Neural crest cell (in vitro differentiated cells): ENCODE data around the gene LTV1. TPM values are rescaled to one million over a fixed set of nuclear protein-coding genes. Genes with fewer than 3 reads are reported as not detected.
"Not testable (repeated sequence)": the region's sequence is repeated elsewhere in the genome, so short reads cannot be mapped to it uniquely, and the experiment has no call there.

Experiments used
- DNase-seq: peaks from one replicate; pipeline ENCODE4 v3.0.0; 2021; ENCODE audit warnings: low read depth, mixed read lengths, low spot score
- H3K27ac Mint-ChIP-seq: one replicate; pipeline ENCODE4 v1.8.0; 2021; ENCODE audit warnings: mild to moderate bottlenecking, mixed read lengths; ENCODE audit not compliant: unreplicated experiment
- H3K27me3 Mint-ChIP-seq: 2 replicates; pipeline ENCODE4 v1.8.0; 2021; ENCODE audit warnings: low read depth, mild to moderate bottlenecking, mixed read lengths
- H3K36me3 Mint-ChIP-seq: 2 replicates; pipeline ENCODE4 v1.8.0; 2021; ENCODE audit warnings: low read depth, mild to moderate bottlenecking, mixed read lengths
- H3K4me1 Mint-ChIP-seq: 2 replicates; pipeline ENCODE4 v1.8.0; 2021; ENCODE audit warnings: mixed read lengths
- H3K4me3 Mint-ChIP-seq: one replicate; pipeline ENCODE4 v1.8.0; 2021; ENCODE audit warnings: mild to moderate bottlenecking, mixed read lengths
- H3K9me3 Mint-ChIP-seq: 2 replicates; pipeline ENCODE4 v1.8.0; 2021; ENCODE audit warnings: mixed read lengths
- total RNA-seq: library from RNA; stranded (reverse); gene quantifications from 2 replicates; pipeline ENCODE4 v1.2.1, GENCODE V29; 2021
- TF ChIP-seq, protein P1 (sequence below): fragments of 200-600 bp; sonication (generic); conservative IDR thresholded peaks from 2 replicates; pipeline ENCODE4 v1.5.0; 2021; ENCODE audit warnings: antibody characterized with exemption, mild to moderate bottlenecking

The LTV1 gene
- total RNA-seq, 1 donor from 2014 or later, result 33.1 TPM

DNA sequence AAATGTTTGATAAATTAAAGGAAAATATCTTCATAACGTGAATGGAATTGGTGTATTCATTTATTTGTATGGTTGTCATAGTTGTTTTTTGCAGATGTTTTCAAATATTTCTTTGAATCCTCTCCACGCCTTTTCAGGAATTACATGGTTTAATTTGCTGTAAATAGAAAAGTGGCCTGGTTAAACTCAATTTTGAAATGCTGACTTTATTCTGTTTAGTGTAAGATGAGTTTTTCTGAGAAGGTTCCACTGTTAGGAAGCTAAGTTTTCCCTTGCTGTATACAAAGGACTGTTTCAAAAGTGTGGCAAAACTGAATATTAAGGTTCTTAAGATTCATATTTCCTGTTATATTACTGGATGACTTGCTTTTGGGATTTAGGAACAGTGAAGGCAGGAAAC lies 20.6 kb downstream of the LTV1 start:
- Mint-ChIP-seq H3K4me3 (no peak overlapping the region), H3K36me3 (peaks cover 46% of the 10 kb centered on the region), H3K27me3 (no peaks in the 10 kb centered on the region), H3K9me3 (peaks cover 13% of the 10 kb centered on the region), H3K4me1 (no peaks in the 10 kb centered on the region), H3K27ac (no peak overlapping the region)
- no peak for DNase-seq
- TF ChIP-seq, protein P1, sequence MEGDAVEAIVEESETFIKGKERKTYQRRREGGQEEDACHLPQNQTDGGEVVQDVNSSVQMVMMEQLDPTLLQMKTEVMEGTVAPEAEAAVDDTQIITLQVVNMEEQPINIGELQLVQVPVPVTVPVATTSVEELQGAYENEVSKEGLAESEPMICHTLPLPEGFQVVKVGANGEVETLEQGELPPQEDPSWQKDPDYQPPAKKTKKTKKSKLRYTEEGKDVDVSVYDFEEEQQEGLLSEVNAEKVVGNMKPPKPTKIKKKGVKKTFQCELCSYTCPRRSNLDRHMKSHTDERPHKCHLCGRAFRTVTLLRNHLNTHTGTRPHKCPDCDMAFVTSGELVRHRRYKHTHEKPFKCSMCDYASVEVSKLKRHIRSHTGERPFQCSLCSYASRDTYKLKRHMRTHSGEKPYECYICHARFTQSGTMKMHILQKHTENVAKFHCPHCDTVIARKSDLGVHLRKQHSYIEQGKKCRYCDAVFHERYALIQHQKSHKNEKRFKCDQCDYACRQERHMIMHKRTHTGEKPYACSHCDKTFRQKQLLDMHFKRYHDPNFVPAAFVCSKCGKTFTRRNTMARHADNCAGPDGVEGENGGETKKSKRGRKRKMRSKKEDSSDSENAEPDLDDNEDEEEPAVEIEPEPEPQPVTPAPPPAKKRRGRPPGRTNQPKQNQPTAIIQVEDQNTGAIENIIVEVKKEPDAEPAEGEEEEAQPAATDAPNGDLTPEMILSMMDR, result no peak

DNA sequence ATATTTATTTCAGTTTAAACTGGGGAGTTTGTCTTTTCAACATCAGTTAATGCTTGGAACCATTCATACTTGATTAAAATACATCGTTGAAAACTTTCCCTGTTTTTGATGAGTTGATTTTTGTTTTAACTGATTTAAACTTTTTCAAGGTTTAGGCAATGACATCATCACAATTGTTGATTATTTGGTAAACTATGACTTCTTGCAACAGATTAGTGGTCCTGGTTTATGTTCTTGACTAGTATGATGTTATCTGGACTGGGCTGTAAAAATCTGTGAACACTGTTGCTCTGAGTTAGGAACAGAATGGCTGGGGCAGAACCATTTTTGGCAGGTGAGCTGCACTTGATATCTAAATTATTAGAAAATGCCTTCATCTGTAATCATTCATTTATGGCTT lies 21.1 kb downstream of the LTV1 start, which contains the start of gene ZC2HC1B:
TSS of gene ZC2HC1B (plus strand) at position 241 of the 400 bp plus-strand sequence. CDS start at position 307, 66 bp downstream.
- Mint-ChIP-seq H3K4me1 (no peaks in the 10 kb centered on the region), H3K27me3 (no peaks in the 10 kb centered on the region), H3K4me3 (no peak within 1 kb of the TSS), H3K27ac (no peak within 1 kb of the TSS), H3K9me3 (peaks cover 18% of the 10 kb centered on the region), H3K36me3 (peaks cover 46% of the 10 kb centered on the region)
- DNase-seq, result no peak
- TF ChIP-seq, protein P1, result no peak

DNA sequence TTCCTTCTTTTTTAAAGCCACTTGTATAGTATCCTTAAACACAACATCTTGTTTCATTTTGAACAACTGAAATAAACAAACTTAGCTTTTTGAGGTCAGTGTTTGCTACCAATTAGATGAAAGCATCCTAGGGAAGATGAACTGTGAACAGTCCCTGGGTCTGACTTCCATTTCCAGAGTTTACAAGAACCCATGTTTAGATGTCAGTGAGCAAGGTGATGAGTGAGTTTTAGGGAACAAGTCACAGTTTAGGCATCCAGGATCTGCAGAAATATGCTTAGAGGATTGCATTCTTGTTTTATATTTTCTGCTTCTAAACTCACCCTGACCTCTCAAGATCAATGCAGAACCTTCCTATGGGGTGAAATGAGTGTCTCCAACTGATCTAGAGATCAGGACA lies 24.1 kb downstream of the LTV1 start:
- H3K4me1 Mint-ChIP-seq, result no peaks in the 10 kb centered on the region
- no peaks in the 10 kb centered on the region for H3K27me3 Mint-ChIP-seq
- no peak overlapping the region for H3K4me3 Mint-ChIP-seq
- H3K27ac Mint-ChIP-seq, result no peak overlapping the region
- peaks cover 18% of the 10 kb centered on the region for H3K9me3 Mint-ChIP-seq
- DNase-seq, result no peak
- TF ChIP-seq, protein P1, result no peak
- peaks cover 45% of the 10 kb centered on the region for H3K36me3 Mint-ChIP-seq

DNA sequence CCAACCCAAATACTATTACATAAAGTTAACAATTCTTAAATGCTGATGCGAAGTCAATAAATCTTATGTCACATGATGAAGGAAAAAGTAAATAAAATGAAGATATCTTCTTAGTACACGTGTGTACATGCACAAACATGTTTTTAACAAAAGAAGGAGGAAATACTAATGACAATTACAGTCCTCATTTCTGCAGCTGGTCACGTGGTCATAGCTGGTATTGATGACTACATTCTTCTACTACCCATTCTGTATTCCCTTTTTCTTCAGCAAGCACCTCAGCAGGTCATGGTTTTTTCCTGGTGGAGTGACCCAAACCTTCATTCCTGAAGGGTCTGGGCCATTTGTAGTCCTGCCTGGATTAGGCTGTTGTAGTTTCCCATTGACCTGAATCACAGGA lies 25.7 kb downstream of the LTV1 start:
- H3K4me3 Mint-ChIP-seq, H3K4me1 Mint-ChIP-seq, H3K27me3 Mint-ChIP-seq, DNase-seq, H3K27ac Mint-ChIP-seq: not testable (repeated sequence)
- peaks cover 39% of the 10 kb centered on the region for H3K36me3 Mint-ChIP-seq
- peaks cover 22% of the 10 kb centered on the region for H3K9me3 Mint-ChIP-seq

DNA sequence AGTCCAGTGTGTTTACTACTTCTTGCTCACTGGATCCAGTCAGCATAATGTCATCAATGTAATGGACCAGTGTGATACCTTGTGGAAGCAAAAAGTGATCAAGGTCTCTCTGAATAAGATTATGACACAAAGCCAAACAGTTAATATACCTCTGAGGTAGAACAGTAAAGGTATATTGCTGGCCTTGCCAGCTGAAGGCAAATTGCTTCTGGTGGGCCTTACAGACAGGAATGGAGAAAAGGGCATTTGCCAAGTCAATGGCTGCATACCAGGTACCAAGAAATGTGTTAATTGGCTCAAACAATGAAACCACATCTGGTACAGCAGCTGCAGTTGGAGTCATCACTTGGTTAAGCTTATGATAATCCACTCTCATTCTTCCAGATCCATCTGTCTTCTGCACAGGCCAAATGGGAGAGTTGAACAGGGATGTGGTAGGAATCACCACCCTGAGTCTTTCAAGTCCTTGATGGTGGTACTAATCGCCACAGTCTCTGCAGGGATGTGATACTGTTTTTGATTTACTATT lies 28.1 kb downstream of the LTV1 start:
- Mint-ChIP-seq H3K36me3 (peaks cover 34% of the 10 kb centered on the region), H3K9me3 (peaks cover 28% of the 10 kb centered on the region)
- H3K4me1 Mint-ChIP-seq, H3K27me3 Mint-ChIP-seq, H3K27ac Mint-ChIP-seq, H3K4me3 Mint-ChIP-seq, DNase-seq: not testable (repeated sequence)

DNA sequence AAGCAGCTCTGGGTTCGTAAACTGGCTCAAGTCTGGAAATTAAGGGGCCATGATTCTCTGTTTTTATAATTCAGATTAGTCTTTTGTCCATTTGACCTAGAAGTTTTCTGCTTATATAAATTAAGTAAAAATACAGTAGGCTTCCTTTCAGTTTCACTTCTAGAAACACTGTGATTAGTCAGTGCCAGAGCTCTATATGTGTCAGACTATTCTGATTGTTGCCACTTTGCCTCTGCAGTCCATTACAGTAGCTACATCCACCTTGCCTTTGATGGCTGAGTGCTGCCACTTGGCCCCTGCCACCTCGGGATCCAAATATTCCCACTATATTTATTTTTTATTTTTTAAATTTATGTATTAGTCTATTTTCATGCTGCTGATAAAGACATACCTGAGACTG lies 29.1 kb downstream of the LTV1 start:
- peaks cover 31% of the 10 kb centered on the region for H3K36me3 Mint-ChIP-seq
- DNase-seq, result no peak
- H3K9me3 Mint-ChIP-seq, result peaks cover 28% of the 10 kb centered on the region
- no peak overlapping the region for H3K27ac Mint-ChIP-seq
- H3K27me3 Mint-ChIP-seq, result no peaks in the 10 kb centered on the region
- H3K4me3 Mint-ChIP-seq, result no peak overlapping the region
- no peaks in the 10 kb centered on the region for H3K4me1 Mint-ChIP-seq
- TF ChIP-seq, protein P1, result no peak

DNA sequence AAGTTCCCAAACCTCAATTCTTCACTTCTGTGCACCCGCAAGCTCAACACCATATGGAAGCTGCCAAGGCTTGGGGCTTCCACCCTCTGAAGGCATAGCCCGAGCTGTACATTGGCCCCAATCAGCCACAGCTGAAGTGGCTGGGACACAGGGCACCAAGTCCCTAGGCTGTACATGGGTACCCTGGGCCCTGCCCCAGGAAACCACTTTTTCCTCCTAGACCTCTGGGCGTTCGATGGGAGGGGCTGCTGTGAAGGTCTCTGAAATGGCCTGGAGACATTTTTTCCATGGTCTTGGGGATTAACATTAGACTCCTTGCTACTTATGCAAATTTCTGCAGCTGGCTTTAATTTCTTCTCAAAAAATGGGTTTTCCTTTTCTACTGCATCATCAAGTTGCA lies 30.5 kb downstream of the LTV1 start:
- Mint-ChIP-seq H3K9me3 (peaks cover 26% of the 10 kb centered on the region), H3K36me3 (peaks cover 25% of the 10 kb centered on the region)
- not testable (repeated sequence) for H3K27me3 Mint-ChIP-seq, H3K27ac Mint-ChIP-seq, DNase-seq, H3K4me3 Mint-ChIP-seq, H3K4me1 Mint-ChIP-seq

DNA sequence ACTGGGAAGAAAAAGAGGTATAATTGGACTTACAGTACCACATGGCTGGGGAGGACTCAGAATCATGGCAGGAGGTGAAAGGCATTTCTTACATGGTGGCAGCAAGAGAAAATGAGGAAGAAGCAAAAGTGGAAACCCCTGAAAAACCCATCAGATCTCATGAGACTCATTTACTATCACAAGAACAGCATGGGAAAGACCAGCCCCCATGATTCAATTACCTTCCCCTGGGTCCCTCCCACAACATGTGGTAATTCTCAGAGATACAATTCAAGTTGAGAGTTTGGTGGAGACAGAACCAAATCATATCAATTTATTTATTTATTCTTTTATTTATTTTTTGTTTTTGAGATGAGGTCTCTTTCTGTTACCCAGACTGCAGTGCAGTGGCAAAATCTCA lies 31.4 kb downstream of the LTV1 start:
- H3K27me3 Mint-ChIP-seq, H3K4me3 Mint-ChIP-seq, DNase-seq, H3K27ac Mint-ChIP-seq, H3K4me1 Mint-ChIP-seq: not testable (repeated sequence)
- peaks cover 21% of the 10 kb centered on the region for H3K9me3 Mint-ChIP-seq
- peaks cover 18% of the 10 kb centered on the region for H3K36me3 Mint-ChIP-seq
